Embryonic facial prominence (tissue), 1 donor: ENCODE data around the gene FHL1.

Source experiments
- DNase-seq: peaks from one replicate; pipeline ENCODE4 v3.0.0-alpha.2; 2016; ENCODE audit errors: extremely low spot score

The FHL1 gene

DNA sequence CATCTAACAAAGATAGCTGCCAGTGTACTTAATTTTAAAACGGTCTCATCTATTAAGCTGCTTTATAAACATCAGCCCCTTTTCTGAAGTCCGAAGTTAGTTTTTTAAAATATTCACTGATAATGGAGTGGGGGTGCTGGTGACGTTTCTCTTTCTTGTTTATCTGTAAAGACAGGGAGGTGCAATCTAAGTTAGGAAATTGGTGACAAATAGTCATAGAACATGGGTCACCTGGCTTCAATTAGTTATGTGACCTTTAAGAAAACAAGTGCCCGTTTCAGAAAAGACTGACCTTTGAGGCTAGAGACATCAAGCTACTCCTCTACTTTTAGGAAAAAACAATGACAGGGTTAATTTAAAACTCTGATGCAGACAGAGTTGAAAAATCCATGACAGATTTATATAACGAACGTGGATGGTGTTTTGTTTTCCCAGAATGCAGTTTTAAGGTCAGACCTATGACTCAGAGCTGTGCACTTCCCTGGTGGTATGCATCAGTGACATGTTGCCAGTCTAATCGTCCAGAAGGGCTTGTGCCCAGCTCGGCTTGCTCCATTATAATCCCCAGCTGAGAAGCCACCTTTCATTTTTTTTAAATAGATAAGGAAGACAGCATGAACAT, 38.2 kb downstream of the FHL1 start:
- DNase-seq, result no peak

- no peak for DNase-seq
These were observed 38.7 kb downstream of the FHL1 start for GRCh38 chrX:136186023-136186413.

GRCh38 chrX:136189222-136189621, 41.9 kb downstream of the FHL1 start:
- DNase-seq, result no peak

- no peak for DNase-seq
These were observed 42.8 kb downstream of the FHL1 start for GRCh38 chrX:136190038-136190713.

DNA sequence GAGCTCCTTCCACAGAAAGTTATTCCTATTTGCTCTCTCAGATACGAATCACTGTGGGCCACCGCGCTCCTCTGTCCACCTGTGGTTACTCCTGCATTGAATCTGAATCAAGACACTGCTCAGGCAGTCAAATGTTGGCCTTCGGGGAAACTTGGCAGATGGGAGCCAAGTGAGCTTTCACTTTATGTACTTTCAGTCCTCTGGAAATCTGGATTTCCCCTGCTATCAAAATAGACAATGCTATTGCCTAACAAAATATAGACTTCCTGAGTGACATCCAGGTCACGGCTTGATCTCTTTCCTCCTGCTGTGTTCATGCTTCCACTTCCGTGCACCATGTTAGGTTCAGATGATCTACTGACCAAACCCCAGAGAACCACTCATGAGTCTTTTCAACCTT, 43.8 kb downstream of the FHL1 start:
- no peak for DNase-seq

GRCh38 chrX:136192135-136192534, 44.8 kb downstream of the FHL1 start:
- no peak for DNase-seq

- DNase-seq, result no peak
These were observed 45.6 kb downstream of the FHL1 start for GRCh38 chrX:136192839-136193414.

GRCh38 chrX:136193771-136194170, 46.4 kb downstream of the FHL1 start:
- no peak for DNase-seq

- DNase-seq, result no peak
These were observed 47.2 kb downstream of the FHL1 start for GRCh38 chrX:136194536-136194935.

GRCh38 chrX:136195247-136195646, 47.9 kb downstream of the FHL1 start:
- DNase-seq, result no peak

GRCh38 chrX:136196691-136197155, 49.4 kb downstream of the FHL1 start:
- no peak for DNase-seq

- no peak for DNase-seq
These were observed 50.7 kb downstream of the FHL1 start for GRCh38 chrX:136198010-136198409.

GRCh38 chrX:136198678-136199243, 51.4 kb downstream of the FHL1 start:
- DNase-seq, result no peak

GRCh38 chrX:136199365-136199764, 52.0 kb downstream of the FHL1 start:
- no peak for DNase-seq

- no peak for DNase-seq
These were observed 53.1 kb downstream of the FHL1 start for GRCh38 chrX:136200466-136200865.

DNA sequence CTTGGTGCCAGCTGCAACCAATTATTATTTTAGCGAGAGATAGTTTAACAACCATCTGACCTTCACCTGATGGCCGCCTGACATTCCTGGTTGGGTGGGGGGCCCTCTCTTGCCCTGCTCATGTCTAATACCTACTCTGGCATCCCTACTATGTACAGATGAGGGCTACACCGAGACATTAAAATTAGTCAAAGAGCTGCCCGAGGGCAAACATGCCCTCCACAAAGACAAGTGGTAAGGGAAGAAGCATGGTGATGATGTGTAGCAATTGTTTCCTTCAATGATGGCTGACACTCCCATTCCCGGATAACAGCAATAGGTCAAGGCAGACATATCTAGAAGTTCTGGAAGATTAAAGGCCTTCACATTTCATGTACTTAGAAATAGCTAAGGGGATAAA, 54.3 kb downstream of the FHL1 start:
- no peak for DNase-seq

- DNase-seq, result no peak
These were observed 55.6 kb downstream of the FHL1 start for GRCh38 chrX:136202889-136203288.

DNA sequence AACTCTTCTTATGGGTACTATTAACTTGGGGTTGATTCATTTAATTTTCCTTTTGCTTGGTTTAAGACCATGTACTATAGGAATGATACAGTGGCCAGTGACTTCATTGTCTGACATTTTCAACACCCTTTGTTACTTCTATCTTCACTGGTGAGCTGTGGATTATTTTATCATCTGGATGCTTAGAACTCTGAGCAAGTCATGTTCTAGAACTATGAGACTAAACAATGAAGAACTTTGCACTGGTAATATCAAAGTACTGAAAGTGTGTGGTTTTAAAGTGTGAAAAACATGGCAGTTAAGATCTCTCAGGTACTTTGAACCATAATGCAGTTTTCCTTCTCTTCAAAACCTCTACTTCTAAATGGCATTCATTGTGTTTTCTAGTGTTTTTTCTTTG, 56.1 kb downstream of the FHL1 start:
- no peak for DNase-seq

DNA sequence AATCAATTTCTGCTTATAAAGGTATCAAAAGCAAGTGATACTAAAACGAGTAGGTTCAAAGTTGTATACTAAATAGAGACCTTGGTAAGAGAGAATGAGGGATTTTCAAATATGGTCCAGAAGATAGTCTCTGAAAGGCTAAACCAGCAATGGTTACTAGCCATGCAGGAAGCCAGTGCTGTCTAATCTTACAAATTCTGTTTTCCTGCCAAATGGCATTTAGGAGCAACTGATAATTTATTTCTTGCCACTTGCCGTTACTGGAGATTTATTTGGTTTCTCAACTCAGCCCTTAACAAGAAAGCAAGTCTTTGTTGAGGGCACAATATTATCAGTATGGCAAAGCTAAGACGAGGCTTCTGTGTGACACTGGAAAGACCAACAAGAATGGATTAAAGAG, 56.6 kb downstream of the FHL1 start:
- no peak for DNase-seq

DNA sequence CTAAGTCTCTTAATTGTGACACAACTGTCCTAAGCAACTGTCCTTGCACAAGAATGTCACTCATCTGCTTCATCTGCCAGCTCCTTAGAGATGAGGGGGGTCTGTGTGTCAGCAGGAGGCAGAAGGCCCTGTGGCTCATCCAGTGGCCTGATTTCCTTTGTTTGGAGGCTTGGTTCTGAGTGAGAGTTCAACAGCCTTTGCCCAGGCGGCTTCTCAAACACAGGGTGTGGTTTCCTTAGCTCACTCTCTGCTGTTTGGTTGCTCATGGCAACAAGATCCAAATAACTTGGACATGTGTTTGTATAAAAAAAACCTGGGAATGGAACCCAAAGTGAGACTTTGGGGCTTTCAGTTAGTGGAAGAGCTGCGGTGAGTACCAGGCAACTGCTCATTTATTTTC, 57.2 kb downstream of the FHL1 start:
- DNase-seq, result no peak

DNA sequence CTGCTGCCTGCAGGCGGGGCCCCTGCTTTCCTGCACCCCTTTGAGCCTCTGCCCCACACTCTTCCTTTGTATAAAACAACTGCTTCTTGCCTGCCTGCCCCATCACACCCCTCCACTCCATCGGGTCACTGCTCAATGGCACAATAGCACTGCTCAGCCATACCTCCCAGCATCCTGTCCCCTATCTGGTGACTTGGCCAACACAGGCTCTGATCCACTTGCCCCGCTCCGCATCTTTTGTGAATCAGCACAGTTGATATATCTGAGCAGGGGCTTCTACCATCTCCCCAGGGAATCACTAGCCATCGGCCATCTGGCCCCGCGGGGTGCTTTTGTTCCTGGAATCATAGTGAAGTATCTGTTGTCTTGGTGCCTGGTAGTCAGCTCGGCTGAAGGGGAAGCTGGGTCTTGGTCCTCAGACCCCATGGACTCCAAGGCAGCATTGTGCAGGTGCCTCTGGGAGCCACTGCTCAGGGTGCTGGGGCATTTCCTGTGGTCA, 58.6 kb downstream of the FHL1 start:
- no peak for DNase-seq

- DNase-seq, result no peak
These were observed 59.6 kb downstream of the FHL1 start for GRCh38 chrX:136206916-136207315.

DNA sequence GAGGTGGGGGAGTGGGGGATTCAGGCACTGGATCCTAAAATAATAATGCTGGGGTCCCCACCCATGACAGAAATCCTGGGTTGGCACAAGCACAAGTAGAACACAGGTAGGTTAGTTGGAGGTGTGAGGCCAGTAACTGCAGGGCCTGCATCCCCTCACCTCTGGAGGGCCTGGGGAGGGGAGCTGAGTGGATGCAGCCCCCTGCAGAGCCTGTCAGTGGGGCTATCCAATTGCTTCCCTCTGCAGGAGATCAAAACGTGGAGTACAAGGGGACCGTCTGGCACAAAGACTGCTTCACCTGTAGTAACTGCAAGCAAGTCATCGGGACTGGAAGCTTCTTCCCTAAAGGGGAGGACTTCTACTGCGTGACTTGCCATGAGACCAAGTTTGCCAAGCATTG, 60.2 kb downstream of the FHL1 start:
- no peak for DNase-seq
